ENCODE measurements around the gene FNBP1.

Gene FNBP1

DNA sequence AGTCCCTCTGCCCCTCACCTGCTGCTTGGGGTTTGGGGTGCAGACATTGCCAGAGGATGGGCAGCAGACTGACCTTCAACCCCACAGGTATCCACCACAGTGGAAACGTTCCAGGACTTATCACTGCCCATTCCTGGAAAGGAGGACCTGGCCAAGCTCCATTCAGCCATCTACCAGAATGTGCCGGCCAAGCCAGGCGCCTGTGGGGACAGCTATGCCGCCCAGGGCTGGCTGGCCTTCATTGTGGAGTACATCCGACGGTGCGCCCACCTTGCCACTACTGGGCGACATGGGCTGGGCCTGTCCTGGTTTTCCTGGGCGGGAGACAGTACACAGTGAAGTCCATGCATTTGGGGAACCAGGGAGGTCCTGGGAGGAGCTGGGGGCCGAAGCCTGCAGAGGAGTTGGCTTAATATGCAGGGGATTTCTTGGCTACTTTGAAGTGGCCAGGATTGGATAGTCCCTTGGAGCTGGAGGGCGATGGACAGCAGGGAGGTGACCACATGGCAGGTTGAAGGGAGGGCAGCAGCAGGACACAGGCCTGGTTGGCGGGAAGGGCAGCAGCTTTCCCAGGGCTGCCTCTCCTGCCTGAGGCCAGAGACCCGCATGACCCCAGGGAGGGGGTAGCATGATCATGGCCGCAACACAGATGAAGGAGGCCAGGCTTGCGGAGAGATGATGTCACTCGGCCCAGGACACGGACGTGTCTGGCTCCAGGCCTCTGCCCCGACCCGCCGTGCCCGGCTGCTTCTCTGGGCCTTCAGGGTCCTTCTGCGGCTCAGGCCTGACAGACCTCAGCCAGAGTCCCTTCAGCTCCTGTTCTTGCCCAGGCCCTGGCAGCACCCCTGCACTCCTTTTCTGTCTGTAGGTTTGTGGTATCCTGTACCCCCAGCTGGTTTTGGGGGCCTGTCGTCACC lies 173.1 kb downstream of the FNBP1 start:
- DNase-seq (ENCODE audit: low read depth in 1 of 2, low spot score in 1 of 2): no peak
- TF ChIP-seq POLR2AphosphoS5 (IDR thresholded peaks at IDR 0.05; ENCODE audit: low read depth): no peak
- TF ChIP-seq, protein P1, sequence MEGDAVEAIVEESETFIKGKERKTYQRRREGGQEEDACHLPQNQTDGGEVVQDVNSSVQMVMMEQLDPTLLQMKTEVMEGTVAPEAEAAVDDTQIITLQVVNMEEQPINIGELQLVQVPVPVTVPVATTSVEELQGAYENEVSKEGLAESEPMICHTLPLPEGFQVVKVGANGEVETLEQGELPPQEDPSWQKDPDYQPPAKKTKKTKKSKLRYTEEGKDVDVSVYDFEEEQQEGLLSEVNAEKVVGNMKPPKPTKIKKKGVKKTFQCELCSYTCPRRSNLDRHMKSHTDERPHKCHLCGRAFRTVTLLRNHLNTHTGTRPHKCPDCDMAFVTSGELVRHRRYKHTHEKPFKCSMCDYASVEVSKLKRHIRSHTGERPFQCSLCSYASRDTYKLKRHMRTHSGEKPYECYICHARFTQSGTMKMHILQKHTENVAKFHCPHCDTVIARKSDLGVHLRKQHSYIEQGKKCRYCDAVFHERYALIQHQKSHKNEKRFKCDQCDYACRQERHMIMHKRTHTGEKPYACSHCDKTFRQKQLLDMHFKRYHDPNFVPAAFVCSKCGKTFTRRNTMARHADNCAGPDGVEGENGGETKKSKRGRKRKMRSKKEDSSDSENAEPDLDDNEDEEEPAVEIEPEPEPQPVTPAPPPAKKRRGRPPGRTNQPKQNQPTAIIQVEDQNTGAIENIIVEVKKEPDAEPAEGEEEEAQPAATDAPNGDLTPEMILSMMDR (IDR thresholded peaks at IDR 0.05; ENCODE audit: insufficient read depth, low read length): no peak
- TF ChIP-seq, protein P2, sequence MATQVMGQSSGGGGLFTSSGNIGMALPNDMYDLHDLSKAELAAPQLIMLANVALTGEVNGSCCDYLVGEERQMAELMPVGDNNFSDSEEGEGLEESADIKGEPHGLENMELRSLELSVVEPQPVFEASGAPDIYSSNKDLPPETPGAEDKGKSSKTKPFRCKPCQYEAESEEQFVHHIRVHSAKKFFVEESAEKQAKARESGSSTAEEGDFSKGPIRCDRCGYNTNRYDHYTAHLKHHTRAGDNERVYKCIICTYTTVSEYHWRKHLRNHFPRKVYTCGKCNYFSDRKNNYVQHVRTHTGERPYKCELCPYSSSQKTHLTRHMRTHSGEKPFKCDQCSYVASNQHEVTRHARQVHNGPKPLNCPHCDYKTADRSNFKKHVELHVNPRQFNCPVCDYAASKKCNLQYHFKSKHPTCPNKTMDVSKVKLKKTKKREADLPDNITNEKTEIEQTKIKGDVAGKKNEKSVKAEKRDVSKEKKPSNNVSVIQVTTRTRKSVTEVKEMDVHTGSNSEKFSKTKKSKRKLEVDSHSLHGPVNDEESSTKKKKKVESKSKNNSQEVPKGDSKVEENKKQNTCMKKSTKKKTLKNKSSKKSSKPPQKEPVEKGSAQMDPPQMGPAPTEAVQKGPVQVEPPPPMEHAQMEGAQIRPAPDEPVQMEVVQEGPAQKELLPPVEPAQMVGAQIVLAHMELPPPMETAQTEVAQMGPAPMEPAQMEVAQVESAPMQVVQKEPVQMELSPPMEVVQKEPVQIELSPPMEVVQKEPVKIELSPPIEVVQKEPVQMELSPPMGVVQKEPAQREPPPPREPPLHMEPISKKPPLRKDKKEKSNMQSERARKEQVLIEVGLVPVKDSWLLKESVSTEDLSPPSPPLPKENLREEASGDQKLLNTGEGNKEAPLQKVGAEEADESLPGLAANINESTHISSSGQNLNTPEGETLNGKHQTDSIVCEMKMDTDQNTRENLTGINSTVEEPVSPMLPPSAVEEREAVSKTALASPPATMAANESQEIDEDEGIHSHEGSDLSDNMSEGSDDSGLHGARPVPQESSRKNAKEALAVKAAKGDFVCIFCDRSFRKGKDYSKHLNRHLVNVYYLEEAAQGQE (IDR thresholded peaks at IDR 0.05; ENCODE audit: insufficient replicate concordance, low read depth): no peak
- TF ChIP-seq GABPA (IDR thresholded peaks at IDR 0.05; ENCODE audit: low read depth): no peak
- no peak for TF ChIP-seq SPI1 (IDR thresholded peaks at IDR 0.05; ENCODE audit: borderline replicate concordance, low read depth)
- Histone ChIP-seq H3K27me3 (ENCODE audit: insufficient read depth, poor library complexity, severe bottlenecking) (no peaks in the 10 kb centered on the region), H3K27ac (replicated peaks) (no peak overlapping the region), H3K4me3 (replicated peaks; ENCODE audit: insufficient read depth, low read length) (no peak overlapping the region)

DNA sequence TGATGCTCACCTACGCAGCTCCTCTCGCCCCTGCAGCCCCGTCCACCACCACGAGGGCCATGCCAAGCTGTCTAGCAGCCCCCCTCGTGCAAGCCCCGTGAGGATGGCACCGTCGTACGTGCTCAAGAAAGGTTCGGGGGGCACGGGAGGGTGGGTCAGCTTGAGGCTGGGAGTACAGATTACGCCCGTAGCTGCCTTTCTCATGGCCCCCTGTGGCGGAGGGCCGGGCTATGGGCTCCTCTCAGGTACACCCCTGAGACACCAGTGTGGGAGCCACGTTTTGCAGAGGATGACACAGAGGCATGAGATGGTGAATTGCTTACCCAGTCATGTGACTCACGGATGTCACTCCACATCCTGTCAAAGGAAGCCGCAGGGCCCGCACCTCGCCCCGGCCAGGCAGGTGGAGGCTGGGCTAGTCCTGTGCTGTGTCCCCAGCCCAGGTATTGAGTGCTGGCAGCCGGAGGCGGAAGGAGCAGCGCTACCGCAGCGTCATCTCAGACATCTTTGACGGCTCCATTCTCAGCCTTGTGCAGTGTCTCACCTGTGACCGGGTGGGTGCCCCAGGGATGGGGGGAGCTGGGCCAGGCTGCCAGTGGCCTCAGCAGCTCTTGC lies 174.0 kb downstream of the FNBP1 start:
- Histone ChIP-seq H3K27ac (replicated peaks) (no peak overlapping the region; the same call in 1 of the 2 replicates), H3K4me3 (replicated peaks; ENCODE audit: insufficient read depth, low read length) (no peak overlapping the region)
- DNase-seq (ENCODE audit: low read depth in 1 of 2, low spot score in 1 of 2): no peak

More for the DNA sequence above, 174.0 kb downstream of the FNBP1 start:
- no peaks in the 10 kb centered on the region for H3K27me3 ChIP-seq (ENCODE audit: insufficient read depth, poor library complexity, severe bottlenecking)
- no peak; the same call in 1 of the 2 replicates for TF ChIP-seq POLR2AphosphoS5 (IDR thresholded peaks at IDR 0.05; ENCODE audit: low read depth)
- TF ChIP-seq SPI1 (IDR thresholded peaks at IDR 0.05; ENCODE audit: borderline replicate concordance, low read depth): no peak
- TF ChIP-seq, protein P1 (IDR thresholded peaks at IDR 0.05; ENCODE audit: insufficient read depth, low read length): no peak
- no peak for TF ChIP-seq GABPA (IDR thresholded peaks at IDR 0.05; ENCODE audit: low read depth)
- TF ChIP-seq, protein P2 (IDR thresholded peaks at IDR 0.05; ENCODE audit: insufficient replicate concordance, low read depth): no peak
